ENCODE data around the gene C20orf202.

- no peak for TF ChIP-seq CTCF (IDR thresholded peaks at IDR 0.05)
- no peak for TF ChIP-seq POLR2A (IDR thresholded peaks at IDR 0.05)
These were observed 14.9 kb upstream of the C20orf202 start for GRCh38 chr20:1188347-1188746.
